Ectodermal cell (in vitro differentiated cells): ENCODE results near the gene SFT2D3.

Experiments used
- H3K27ac ChIP-seq: 2 replicates; pipeline ENCODE4 v1.7.0; 2013; ENCODE audit warnings: mild to moderate bottlenecking, low read depth, low read length; ENCODE audit not compliant: insufficient read depth, poor library complexity, severe bottlenecking
- H3K27me3 ChIP-seq: 2 replicates; pipeline ENCODE4 v1.7.0; 2013; ENCODE audit warnings: mild to moderate bottlenecking, low read length; ENCODE audit not compliant: insufficient read depth, control insufficient read depth, poor library complexity, severe bottlenecking
- H3K36me3 ChIP-seq: one replicate; pipeline ENCODE4 v1.7.0; 2013; ENCODE audit warnings: low read length; ENCODE audit not compliant: control insufficient read depth, insufficient read depth
- H3K4me1 ChIP-seq: one replicate; pipeline ENCODE4 v1.7.0; 2013; ENCODE audit warnings: low read length; ENCODE audit not compliant: control insufficient read depth, insufficient read depth
- H3K4me3 ChIP-seq: 2 replicates; pipeline ENCODE4 v1.7.0; 2013; ENCODE audit warnings: low read depth, low read length, control low read depth; ENCODE audit not compliant: insufficient read depth
- H3K9me3 ChIP-seq: 2 replicates; pipeline ENCODE4 v1.7.0; 2013; ENCODE audit warnings: mild to moderate bottlenecking, low read length, moderate library complexity; ENCODE audit not compliant: control insufficient read depth
- WGBS, 2 experiments: methylation state at CpG; one replicate each; pipeline ENCODE4 v1.1.7; 2013; ENCODE audit warnings: missing lambda C conversion rate in 2 of 2; 5-methylcytosine and 5-hydroxymethylcytosine counted together

SFT2D3 gene

GRCh38 chr2:127698553-127699355, 2.5 kb upstream of the SFT2D3 start:
- Histone ChIP-seq H3K36me3 (peaks cover 4% of the 10 kb centered on the region), H3K4me1 (peaks cover 17% of the 10 kb centered on the region), H3K9me3 (no peaks in the 10 kb centered on the region), H3K27me3 (peaks cover 4% of the 10 kb centered on the region), H3K4me3 (no peak overlapping the region), H3K27ac (no peak overlapping the region)
- 93 to 94% methylated on average over 27 of the region's 27 CpGs for WGBS, 2 experiments

- Histone ChIP-seq H3K4me3 (peak overlapping the region; percentile 83), H3K9me3 (no peaks in the 10 kb centered on the region), H3K27me3 (no peaks in the 10 kb centered on the region), H3K27ac (peak overlapping the region; percentile 90), H3K36me3 (peaks cover 10% of the 10 kb centered on the region), H3K4me1 (peaks cover 17% of the 10 kb centered on the region)
- 48 to 52% methylated on average over 17 of the region's 17 CpGs for WGBS, 2 experiments
Observed at GRCh38 chr2:127700527-127701192, 637 bp upstream of the SFT2D3 start.

- H3K27ac ChIP-seq = peak overlapping the region; percentile 90
- H3K27me3 ChIP-seq = no peaks in the 10 kb centered on the region
- H3K4me1 ChIP-seq = peaks cover 17% of the 10 kb centered on the region
- H3K4me3 ChIP-seq = peak overlapping the region; percentile 83
- no peaks in the 10 kb centered on the region for H3K9me3 ChIP-seq
- 1% methylated on average over 108 of the region's 108 CpGs for WGBS, 2 experiments
- peaks cover 12% of the 10 kb centered on the region for H3K36me3 ChIP-seq
Observed at GRCh38 chr2:127701651-127702394, 526 bp downstream of the SFT2D3 start.

GRCh38 chr2:127702395-127703009, 1.2 kb downstream of the SFT2D3 start:
- 78% methylated on average over 19 of the region's 19 CpGs for WGBS, 2 experiments
- Histone ChIP-seq H3K4me1 (peaks cover 17% of the 10 kb centered on the region), H3K36me3 (peaks cover 12% of the 10 kb centered on the region), H3K27me3 (no peaks in the 10 kb centered on the region), H3K4me3 (peak overlapping the region; percentile 83), H3K9me3 (no peaks in the 10 kb centered on the region), H3K27ac (peak overlapping the region; percentile 90)

- peaks cover 17% of the 10 kb centered on the region for H3K4me1 ChIP-seq
- peaks cover 19% of the 10 kb centered on the region for H3K36me3 ChIP-seq
- H3K9me3 ChIP-seq = no peaks in the 10 kb centered on the region
- H3K27ac ChIP-seq = no peak overlapping the region
- H3K4me3 ChIP-seq = no peak overlapping the region
- no peaks in the 10 kb centered on the region for H3K27me3 ChIP-seq
- 92 to 94% methylated on average over 5 of the region's 5 CpGs for WGBS, 2 experiments
Observed at GRCh38 chr2:127703282-127703681, 2.0 kb downstream of the SFT2D3 start.

- Histone ChIP-seq H3K27ac (peak overlapping the region; percentile 26), H3K27me3 (no peaks in the 10 kb centered on the region), H3K4me1 (peaks cover 17% of the 10 kb centered on the region), H3K4me3 (no peak overlapping the region), H3K36me3 (peaks cover 33% of the 10 kb centered on the region), H3K9me3 (no peaks in the 10 kb centered on the region)
- 93 to 95% methylated on average over 5 of the region's 5 CpGs for WGBS, 2 experiments
Observed at GRCh38 chr2:127704641-127705390, 3.5 kb downstream of the SFT2D3 start.

- Histone ChIP-seq H3K36me3 (peaks cover 33% of the 10 kb centered on the region), H3K4me3 (no peak overlapping the region), H3K4me1 (peaks cover 13% of the 10 kb centered on the region), H3K27me3 (no peaks in the 10 kb centered on the region), H3K27ac (no peak overlapping the region), H3K9me3 (no peaks in the 10 kb centered on the region)
- 92 to 97% methylated on average over 5 of the region's 5 CpGs for WGBS, 2 experiments
Observed at GRCh38 chr2:127705391-127706065, 4.2 kb downstream of the SFT2D3 start.

GRCh38 chr2:127706215-127706990, 5.1 kb downstream of the SFT2D3 start:
- H3K4me1 ChIP-seq = peaks cover 9% of the 10 kb centered on the region
- H3K9me3 ChIP-seq = no peaks in the 10 kb centered on the region
- H3K27me3 ChIP-seq = no peaks in the 10 kb centered on the region
- 95 to 96% methylated on average over 14 of the region's 14 CpGs for WGBS, 2 experiments
- peak overlapping the region; percentile 8 for H3K27ac ChIP-seq
- peaks cover 33% of the 10 kb centered on the region for H3K36me3 ChIP-seq
- no peak overlapping the region for H3K4me3 ChIP-seq
